Calu3 (cell line): ENCODE results near the gene HRH1. TPM values are rescaled to one million over a fixed set of nuclear protein-coding genes. Genes with fewer than 3 reads are reported as not detected.
"Not testable (repeated sequence)": the region's sequence is repeated elsewhere in the genome, so short reads cannot be mapped to it uniquely, and the experiment has no call there.

Experiments
- BruUV-seq: library from RNA; stranded (reverse); fragments of 400-500 nt; replicated peaks from 2 replicates; lab custom pipeline; 2021; lab: Mats Ljungman, UMichigan
- CTCF ChIA-PET: fragments of 300-600 bp; sonication (Branson Sonifier 250); formaldehyde crosslinking; loops from one replicate; lab custom pipeline; 2022; ENCODE audit warnings: antibody characterized with exemption; lab: Charles Lee
- DNase-seq: peaks from one replicate; pipeline ENCODE4 v3.0.0; 2022
- H3K27ac Mint-ChIP-seq: one replicate; pipeline ENCODE4 v1.8.0; 2022; ENCODE audit warnings: mixed read lengths; ENCODE audit not compliant: unreplicated experiment
- H3K27me3 Mint-ChIP-seq: one replicate; pipeline ENCODE4 v1.8.0; 2022; ENCODE audit warnings: mixed read lengths; ENCODE audit not compliant: unreplicated experiment
- H3K36me3 Mint-ChIP-seq: one replicate; pipeline ENCODE4 v1.8.0; 2022; ENCODE audit warnings: mild to moderate bottlenecking, moderate library complexity, mixed read lengths; ENCODE audit not compliant: insufficient read depth, unreplicated experiment
- H3K4me1 Mint-ChIP-seq: one replicate; pipeline ENCODE4 v1.8.0; 2022; ENCODE audit warnings: mild to moderate bottlenecking, low read depth, mixed read lengths; ENCODE audit not compliant: unreplicated experiment
- H3K4me3 Mint-ChIP-seq: one replicate; pipeline ENCODE4 v1.8.0; 2022; ENCODE audit warnings: mild to moderate bottlenecking, low read depth, moderate library complexity, mixed read lengths; ENCODE audit not compliant: unreplicated experiment
- H3K9me3 Mint-ChIP-seq: one replicate; pipeline ENCODE4 v1.8.0; 2022; ENCODE audit warnings: low read depth, mixed read lengths; ENCODE audit not compliant: unreplicated experiment
- CTCF ChIP-seq: fragments of 200-600 bp; IDR thresholded peaks from one replicate; pipeline ENCODE4 v1.8.0; 2022; ENCODE audit warnings: antibody characterized with exemption; ENCODE audit not compliant: unreplicated experiment
- intact Hi-C: fragments of 100-400 bp; cut with micrococcal nuclease; formaldehyde crosslinking; loops from one replicate; pipeline ENCODE4 v1.10.0; 2022; ENCODE audit not compliant: unreplicated experiment
- total RNA-seq: library from RNA; stranded (reverse); gene quantifications from 2 replicates; pipeline ENCODE4 v1.2.3, GENCODE V29; 2022

Gene HRH1
- total RNA-seq, 1 experiment from 2014 or later: 9.1 TPM

GRCh38 chr3:11164607-11165006 is 10.3 kb downstream of the HRH1 start:
- no TSS peak for BruUV-seq
- H3K4me3 Mint-ChIP-seq: no peak overlapping the region
- H3K27me3 Mint-ChIP-seq: peaks cover 82% of the 10 kb centered on the region
- no peak for TF ChIP-seq CTCF
- DNase-seq: no peak
- CTCF ChIA-PET: no interaction called here
- H3K27ac Mint-ChIP-seq: no peak overlapping the region
- H3K36me3 Mint-ChIP-seq: no peaks in the 10 kb centered on the region
- peaks cover 4% of the 10 kb centered on the region for H3K4me1 Mint-ChIP-seq
- intact Hi-C loops: no loop called here
- no peaks in the 10 kb centered on the region for H3K9me3 Mint-ChIP-seq

- H3K27ac Mint-ChIP-seq: no peak overlapping the region
- H3K27me3 Mint-ChIP-seq: peaks cover 82% of the 10 kb centered on the region
- BruUV-seq: no TSS peak
- TF ChIP-seq CTCF: no peak
- CTCF ChIA-PET: no interaction called here
- DNase-seq: no peak
- no peaks in the 10 kb centered on the region for H3K9me3 Mint-ChIP-seq
- intact Hi-C loops: no loop called here
- H3K4me1 Mint-ChIP-seq: peaks cover 7% of the 10 kb centered on the region
- H3K36me3 Mint-ChIP-seq: no peaks in the 10 kb centered on the region
- H3K4me3 Mint-ChIP-seq: no peak overlapping the region
Observed at GRCh38 chr3:11165476-11165875, 11.2 kb downstream of the HRH1 start.

GRCh38 chr3:11166807-11167400 is 12.6 kb downstream of the HRH1 start:
- H3K4me1 Mint-ChIP-seq, H3K27ac Mint-ChIP-seq, H3K9me3 Mint-ChIP-seq, H3K36me3 Mint-ChIP-seq, H3K4me3 Mint-ChIP-seq, CTCF ChIA-PET, DNase-seq, intact Hi-C loops, BruUV-seq: not testable (repeated sequence)
- H3K27me3 Mint-ChIP-seq: peaks cover 83% of the 10 kb centered on the region

GRCh38 chr3:11167590-11167989 is 13.3 kb downstream of the HRH1 start:
- H3K27ac Mint-ChIP-seq: no peak overlapping the region
- DNase-seq: no peak
- no peak overlapping the region for H3K4me3 Mint-ChIP-seq
- intact Hi-C loops: no loop called here
- H3K27me3 Mint-ChIP-seq: peaks cover 80% of the 10 kb centered on the region
- no TSS peak for BruUV-seq
- no peaks in the 10 kb centered on the region for H3K36me3 Mint-ChIP-seq
- no peaks in the 10 kb centered on the region for H3K9me3 Mint-ChIP-seq
- TF ChIP-seq CTCF: no peak
- peaks cover 7% of the 10 kb centered on the region for H3K4me1 Mint-ChIP-seq
- CTCF ChIA-PET: no interaction called here

GRCh38 chr3:11168406-11168805 is 14.1 kb downstream of the HRH1 start:
- Mint-ChIP-seq H3K27me3 (peaks cover 72% of the 10 kb centered on the region), H3K4me1 (peaks cover 7% of the 10 kb centered on the region), H3K36me3 (no peaks in the 10 kb centered on the region), H3K9me3 (no peaks in the 10 kb centered on the region), H3K27ac (no peak overlapping the region), H3K4me3 (no peak overlapping the region)
- DNase-seq: no peak
- intact Hi-C loops: no loop called here
- TF ChIP-seq CTCF: no peak
- CTCF ChIA-PET: no interaction called here
- BruUV-seq: no TSS peak
